Mammary epithelial cell (primary cell): ENCODE results near the gene TSC2.
"Not testable (repeated sequence)": the region's sequence is repeated elsewhere in the genome, so short reads cannot be mapped to it uniquely, and the experiment has no call there.

Experiments
- CTCF ChIP-seq, 2 donors: IDR thresholded peaks in 1 of 2; conservative IDR thresholded peaks in 1 of 2; 2 replicates each; pipeline ENCODE4 v1.5.1; 2011 to 2012; ENCODE audit warnings: inconsistent platforms in 2 of 2, low read length in 2 of 2, mild to moderate bottlenecking in 2 of 2, control low read depth in 1 of 2, low read depth in 1 of 2; ENCODE audit not compliant: insufficient read depth in 1 of 2; ENCODE audit errors: extremely low read depth in 1 of 2
- EZH2 ChIP-seq: IDR thresholded peaks from 2 replicates; pipeline ENCODE4 v1.6.1; 2012; ENCODE audit warnings: low read length, inconsistent platforms, borderline replicate concordance

- TF ChIP-seq CTCF (conservative IDR thresholded peaks at IDR 0.05 in 1 of 2, IDR thresholded peaks at IDR 0.05 in 1 of 2; ENCODE audit: extremely low read depth in 1 of 2, insufficient read depth in 1 of 2, low read depth in 1 of 2, low read length in 2 of 2); EZH2: not testable (repeated sequence)
Observed at GRCh38 chr16:2101581-2101980, 53.8 kb downstream of the TSC2 start.
